Gastroesophageal sphincter (tissue), 4 donors: ENCODE measurements around the gene RPL29. TPM values are rescaled to one million over a fixed set of nuclear protein-coding genes. Genes with fewer than 3 reads are reported as not detected.

ENCODE experiments used
- ATAC-seq: fragments of 150-250 bp; one replicate; pipeline ENCODE4 v1.9.1; 2016; ENCODE audit warnings: mild to moderate bottlenecking, moderate library complexity
- H3K27ac ChIP-seq, 4 donors: fragments of 200-600 bp; sonication (generic) in 3 of 4; 1 replicate in 3 of 4; 2 replicates in 1 of 4; pipeline ENCODE4 v1.5.1; 2016 to 2019
- H3K27me3 ChIP-seq: fragments of 200-600 bp; sonication (generic); one replicate; pipeline ENCODE4 v1.5.1; 2019
- H3K36me3 ChIP-seq, 2 donors: fragments of 200-600 bp; sonication (generic); one replicate each; pipeline ENCODE4 v1.5.1; 2019; ENCODE audit warnings: control low read depth in 1 of 2
- H3K4me1 ChIP-seq, 3 donors: fragments of 200-600 bp; sonication (generic); 1 replicate in 2 of 3; 2 replicates in 1 of 3; pipeline ENCODE4 v1.5.1; 2016 to 2019; ENCODE audit warnings: control low read depth in 2 of 3
- H3K4me3 ChIP-seq, 2 donors: fragments of 200-600 bp; sonication (generic); one replicate each; pipeline ENCODE4 v1.5.1; 2019; ENCODE audit warnings: mild to moderate bottlenecking in 1 of 2, moderate library complexity in 1 of 2
- H3K9me3 ChIP-seq, 3 donors: fragments of 200-600 bp; sonication (generic); one replicate each; pipeline ENCODE4 v1.5.1; 2017 to 2019; ENCODE audit warnings: control low read depth in 2 of 3
- EP300 ChIP-seq: sonication (generic); formaldehyde crosslinking; IDR thresholded peaks from one replicate; pipeline ENCODE4 v1.6.1; 2017; ENCODE audit warnings: antibody characterized with exemption, mild to moderate bottlenecking
- POLR2A ChIP-seq, 2 donors: fragments of 450-650 bp; IDR thresholded peaks; one replicate each; pipeline ENCODE4 v1.6.1; 2017; ENCODE audit warnings: antibody characterized with exemption in 2 of 2, mild to moderate bottlenecking in 2 of 2, moderate library complexity in 1 of 2
- POLR2AphosphoS5 ChIP-seq: sonication (generic); formaldehyde crosslinking; IDR thresholded peaks from one replicate; pipeline ENCODE4 v1.6.1; 2017; ENCODE audit warnings: antibody characterized with exemption
- WGBS, 2 donors: methylation state at CpG; one replicate each; pipeline ENCODE4 v1.1.5; 2018; ENCODE audit warnings: low coverage in 1 of 2; 5-methylcytosine and 5-hydroxymethylcytosine counted together
- total RNA-seq, 4 donors: library from RNA; depleted of rRNA; stranded (reverse); fragments of >200 nt; gene quantifications; one replicate each; pipeline ENCODE4 v1.1.0, GENCODE V29; 2016
- TF ChIP-seq, protein P1 (sequence below), 4 experiments: fragments of 200-600 bp in 2 of 4; fragments of 450-650 bp in 2 of 4; sonication (generic) in 1 of 4; IDR thresholded peaks; one replicate each; pipeline ENCODE4 v1.5.1; 2017 to 2019; ENCODE audit warnings: antibody characterized with exemption in 4 of 4, mild to moderate bottlenecking in 2 of 4, moderate library complexity in 2 of 4

Gene RPL29
- total RNA-seq, 4 donors from 2014 or later: 775 to 1,945 (median 1,298) TPM

DNA sequence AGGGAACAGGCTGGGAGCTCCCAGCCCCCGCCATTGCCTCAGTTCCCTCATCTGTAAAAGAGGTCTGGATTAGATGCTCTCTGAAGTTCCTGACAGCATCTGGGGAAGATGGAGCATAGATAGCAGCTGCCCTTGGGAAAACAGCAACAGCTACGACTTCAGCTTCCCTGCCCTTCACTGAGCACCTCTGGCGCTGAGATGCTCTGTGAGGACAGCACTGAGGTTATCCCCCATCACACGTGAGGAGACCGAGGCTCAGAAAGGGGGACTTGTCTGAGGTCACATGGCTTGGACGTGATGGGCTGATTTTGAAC lies 11.1 kb upstream of the RPL29 start:
- TF ChIP-seq EP300: no peak
- TF ChIP-seq, protein P1, sequence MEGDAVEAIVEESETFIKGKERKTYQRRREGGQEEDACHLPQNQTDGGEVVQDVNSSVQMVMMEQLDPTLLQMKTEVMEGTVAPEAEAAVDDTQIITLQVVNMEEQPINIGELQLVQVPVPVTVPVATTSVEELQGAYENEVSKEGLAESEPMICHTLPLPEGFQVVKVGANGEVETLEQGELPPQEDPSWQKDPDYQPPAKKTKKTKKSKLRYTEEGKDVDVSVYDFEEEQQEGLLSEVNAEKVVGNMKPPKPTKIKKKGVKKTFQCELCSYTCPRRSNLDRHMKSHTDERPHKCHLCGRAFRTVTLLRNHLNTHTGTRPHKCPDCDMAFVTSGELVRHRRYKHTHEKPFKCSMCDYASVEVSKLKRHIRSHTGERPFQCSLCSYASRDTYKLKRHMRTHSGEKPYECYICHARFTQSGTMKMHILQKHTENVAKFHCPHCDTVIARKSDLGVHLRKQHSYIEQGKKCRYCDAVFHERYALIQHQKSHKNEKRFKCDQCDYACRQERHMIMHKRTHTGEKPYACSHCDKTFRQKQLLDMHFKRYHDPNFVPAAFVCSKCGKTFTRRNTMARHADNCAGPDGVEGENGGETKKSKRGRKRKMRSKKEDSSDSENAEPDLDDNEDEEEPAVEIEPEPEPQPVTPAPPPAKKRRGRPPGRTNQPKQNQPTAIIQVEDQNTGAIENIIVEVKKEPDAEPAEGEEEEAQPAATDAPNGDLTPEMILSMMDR (IDR thresholded peaks at IDR 0.05): no peak
- no peak for TF ChIP-seq POLR2AphosphoS5
- no peak for TF ChIP-seq POLR2A (IDR thresholded peaks at IDR 0.05)
- Histone ChIP-seq H3K4me1 (peaks cover 0 to 31% (median 12%) of the 10 kb centered on the region in 3 donors), H3K27me3 (no peaks in the 10 kb centered on the region), H3K9me3 (no peaks in the 10 kb centered on the region), H3K4me3 (no peak overlapping the region), H3K27ac (no peak overlapping the region), H3K36me3 (no peaks in the 10 kb centered on the region)
- ATAC-seq: no peak
- 20% methylated on average over 1 of the region's 6 CpGs; no CpG with 5 or more reads in 1 of the 2 donors for WGBS, 2 donors

GRCh38 chr3:52006017-52006819 lies 10.5 kb upstream of the RPL29 start:
- WGBS, 2 donors: 10% methylated on average over 2 of the region's 8 CpGs
- Histone ChIP-seq H3K27ac (peak overlapping the region in 1 of 4 donors; percentile 49), H3K27me3 (no peaks in the 10 kb centered on the region), H3K4me1 (peaks cover 0 to 36% (median 12%) of the 10 kb centered on the region in 3 donors), H3K4me3 (no peak overlapping the region), H3K36me3 (no peaks in the 10 kb centered on the region), H3K9me3 (no peaks in the 10 kb centered on the region)
- no peak for ATAC-seq
- no peak for TF ChIP-seq POLR2A (IDR thresholded peaks at IDR 0.05)
- TF ChIP-seq, protein P1 (IDR thresholded peaks at IDR 0.05): no peak

GRCh38 chr3:52005571-52005986 lies 9.9 kb upstream of the RPL29 start:
- Histone ChIP-seq H3K4me3 (no peak overlapping the region), H3K27ac (peak overlapping the region in 2 of 4 donors; percentile 4 to 49), H3K4me1 (peaks cover 0 to 36% (median 12%) of the 10 kb centered on the region in 3 donors), H3K27me3 (peaks cover 4% of the 10 kb centered on the region), H3K9me3 (no peaks in the 10 kb centered on the region), H3K36me3 (no peaks in the 10 kb centered on the region)
- no peak for ATAC-seq
- TF ChIP-seq, protein P1 (IDR thresholded peaks at IDR 0.05): no peak
- 6 to 20% methylated on average over 1 to 6 of the region's 15 CpGs for WGBS, 2 donors

- 67 to 93% methylated on average over 1 to 4 of the region's 4 CpGs for WGBS, 2 donors
- H3K27me3 ChIP-seq: peaks cover 11% of the 10 kb centered on the region
- ATAC-seq: no peak
- peaks cover 0 to 36% (median 12%) of the 10 kb centered on the region in 3 donors for H3K4me1 ChIP-seq
- H3K4me3 ChIP-seq: no peak overlapping the region
- TF ChIP-seq POLR2A (IDR thresholded peaks at IDR 0.05) (no peak), POLR2AphosphoS5 (no peak), EP300 (no peak)
- TF ChIP-seq, protein P1 (IDR thresholded peaks at IDR 0.05): no peak
- H3K27ac ChIP-seq: peak overlapping the region in 2 of 4 donors; percentile 4 to 49
- H3K9me3 ChIP-seq: no peaks in the 10 kb centered on the region
- H3K36me3 ChIP-seq: no peaks in the 10 kb centered on the region
Measured at GRCh38 chr3:52004906-52005395, 9.3 kb upstream of the RPL29 start.
